ENCODE measurements around the gene MRPL51.
"Not testable (repeated sequence)": the region's sequence is repeated elsewhere in the genome, so short reads cannot be mapped to it uniquely, and the experiment has no call there.

MRPL51 gene

GRCh38 chr12:6508087-6508486, 15.0 kb upstream of the MRPL51 start:
- H3K4me2 ChIP-seq (ENCODE audit: low read length): no peak overlapping the region
- 0 out of 2 replicates have a peak, but pooled peaks cover 3% of the 10 kb centered on the region for H4K20me1 ChIP-seq (ENCODE audit: insufficient read depth, low read length)
- H3K4me3 ChIP-seq (ENCODE audit: low read length): no peak overlapping the region
- peaks cover 58% of the 10 kb centered on the region for H3K79me2 ChIP-seq (ENCODE audit: low read length)
- no peaks in the 10 kb centered on the region for H3K27me3 ChIP-seq (ENCODE audit: low read depth, low read length)
- H3K36me3 ChIP-seq (replicated peaks; ENCODE audit: low read depth, low read length): peaks cover 40% of the 10 kb centered on the region
- TF ChIP-seq EZH2phosphoT487 (IDR thresholded peaks at IDR 0.05; ENCODE audit: low read depth): no peak
- TF ChIP-seq CTCF (IDR thresholded peaks at IDR 0.05; ENCODE audit: low read depth, low read length): no peak
- no peak overlapping the region for H3K9ac ChIP-seq (ENCODE audit: low read length)
- no peaks in the 10 kb centered on the region for H3K4me1 ChIP-seq (ENCODE audit: low read length)
- H3K9me3 ChIP-seq (ENCODE audit: insufficient read depth, low read length): no peaks in the 10 kb centered on the region
- H2AFZ ChIP-seq (ENCODE audit: low read depth, low read length): no peak overlapping the region
- no peak overlapping the region for H3K27ac ChIP-seq (ENCODE audit: low read length)

GRCh38 chr12:6507102-6507998, 14.3 kb upstream of the MRPL51 start:
- H3K27ac ChIP-seq (ENCODE audit: low read length): no peak overlapping the region
- no peaks in the 10 kb centered on the region for H3K27me3 ChIP-seq (ENCODE audit: low read depth, low read length)
- TF ChIP-seq CTCF (IDR thresholded peaks at IDR 0.05; ENCODE audit: low read depth, low read length) (no peak), EZH2phosphoT487 (IDR thresholded peaks at IDR 0.05; ENCODE audit: low read depth) (no peak)
- H2AFZ ChIP-seq (ENCODE audit: low read depth, low read length): no peak overlapping the region
- H3K4me1 ChIP-seq (ENCODE audit: low read length): no peaks in the 10 kb centered on the region
- no peak overlapping the region for H3K9ac ChIP-seq (ENCODE audit: low read length)
- peaks cover 35% of the 10 kb centered on the region for H3K36me3 ChIP-seq (replicated peaks; ENCODE audit: low read depth, low read length)
- 0 out of 2 replicates have a peak, but pooled peaks cover 3% of the 10 kb centered on the region for H4K20me1 ChIP-seq (ENCODE audit: insufficient read depth, low read length)
- H3K4me2 ChIP-seq (ENCODE audit: low read length): no peak overlapping the region
- peaks cover 63% of the 10 kb centered on the region for H3K79me2 ChIP-seq (ENCODE audit: low read length)
- H3K4me3 ChIP-seq (ENCODE audit: low read length): no peak overlapping the region
- H3K9me3 ChIP-seq (ENCODE audit: insufficient read depth, low read length): no peaks in the 10 kb centered on the region

GRCh38 chr12:6500466-6500865, 7.4 kb upstream of the MRPL51 start:
- H3K4me3 ChIP-seq (ENCODE audit: low read length): no peak overlapping the region
- H3K9ac ChIP-seq (ENCODE audit: low read length): no peak overlapping the region
- no peaks in the 10 kb centered on the region for H3K9me3 ChIP-seq (ENCODE audit: insufficient read depth, low read length)
- H3K4me2 ChIP-seq (ENCODE audit: low read length): no peak overlapping the region
- no peak overlapping the region for H3K27ac ChIP-seq (ENCODE audit: low read length)
- TF ChIP-seq CTCF (IDR thresholded peaks at IDR 0.05; ENCODE audit: low read depth, low read length): no peak
- TF ChIP-seq EZH2phosphoT487 (IDR thresholded peaks at IDR 0.05; ENCODE audit: low read depth): no peak
- H3K4me1 ChIP-seq (ENCODE audit: low read length): peaks cover 3% of the 10 kb centered on the region
- peaks cover 3% of the 10 kb centered on the region; the same call in 1 of the 2 replicates for H4K20me1 ChIP-seq (ENCODE audit: insufficient read depth, low read length)
- H3K79me2 ChIP-seq (ENCODE audit: low read length): peaks cover 81% of the 10 kb centered on the region
- no peaks in the 10 kb centered on the region for H3K27me3 ChIP-seq (ENCODE audit: low read depth, low read length)
- no peak overlapping the region for H2AFZ ChIP-seq (ENCODE audit: low read depth, low read length)
- H3K36me3 ChIP-seq (replicated peaks; ENCODE audit: low read depth, low read length): peaks cover 53% of the 10 kb centered on the region

- H3K4me3 ChIP-seq (ENCODE audit: low read length); H3K27me3 ChIP-seq (ENCODE audit: low read depth, low read length); H3K27ac ChIP-seq (ENCODE audit: low read length); H3K9me3 ChIP-seq (ENCODE audit: insufficient read depth, low read length); H3K4me2 ChIP-seq (ENCODE audit: low read length); H4K20me1 ChIP-seq (ENCODE audit: insufficient read depth, low read length); H2AFZ ChIP-seq (ENCODE audit: low read depth, low read length); H3K9ac ChIP-seq (ENCODE audit: low read length): not testable (repeated sequence)
- peaks cover 74% of the 10 kb centered on the region for H3K79me2 ChIP-seq (ENCODE audit: low read length)
- peaks cover 13% of the 10 kb centered on the region for H3K4me1 ChIP-seq (ENCODE audit: low read length)
- peaks cover 51% of the 10 kb centered on the region for H3K36me3 ChIP-seq (replicated peaks; ENCODE audit: low read depth, low read length)
Observed at GRCh38 chr12:6497291-6497690, 4.2 kb upstream of the MRPL51 start.
